Measurements from ENCODE around the gene OR56A3.

DNA sequence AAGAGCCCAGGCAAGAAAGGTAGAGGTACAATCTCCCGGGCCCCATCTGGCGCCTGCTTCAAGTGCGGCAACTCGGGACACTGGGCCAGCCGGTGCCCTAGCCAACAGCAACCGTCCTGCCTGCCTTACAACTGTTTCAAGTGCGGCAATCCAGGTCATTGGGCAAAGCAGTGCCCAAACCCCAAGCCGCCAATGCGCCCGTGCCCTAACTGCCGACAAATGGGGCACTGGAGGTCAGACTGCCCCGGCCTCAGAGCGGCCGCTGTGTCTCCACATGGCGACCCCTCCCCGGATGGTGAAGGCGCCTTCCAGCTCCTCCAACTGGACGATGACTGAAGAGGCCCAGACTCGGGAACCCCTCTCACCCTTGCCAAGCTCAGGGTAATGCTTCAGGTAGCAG, 11.4 kb upstream of the OR56A3 start:
- no peak for TF ChIP-seq CTCF (IDR thresholded peaks at IDR 0.05)
- TF ChIP-seq JUND (IDR thresholded peaks at IDR 0.05), result no peak

All from SK-N-SH (cell line).